Astrocyte of the spinal cord (primary cell): Measurements from ENCODE around the gene KLHL14.
"Not testable (repeated sequence)": the region's sequence is repeated elsewhere in the genome, so short reads cannot be mapped to it uniquely, and the experiment has no call there.

ENCODE experiments used
- DNase-seq: peaks from one replicate; pipeline ENCODE4 v3.0.0; 2011; ENCODE audit warnings: low read depth, low spot score
- H3K4me3 ChIP-seq: 2 replicates; pipeline ENCODE4 v1.5.1; 2011; ENCODE audit warnings: low read depth, mild to moderate bottlenecking, low read length, moderate library complexity
- in situ Hi-C: cut with HindIII; loops from 2 replicates; pipeline ENCODE4 v1.10.0; 2017; ENCODE audit warnings: low sequenced_read_pairs
- TF ChIP-seq, protein P1 (sequence below): IDR thresholded peaks from 2 replicates; pipeline ENCODE4 v1.5.1; 2012; ENCODE audit warnings: low read depth, mild to moderate bottlenecking, low read length, inconsistent platforms

The KLHL14 gene

DNA sequence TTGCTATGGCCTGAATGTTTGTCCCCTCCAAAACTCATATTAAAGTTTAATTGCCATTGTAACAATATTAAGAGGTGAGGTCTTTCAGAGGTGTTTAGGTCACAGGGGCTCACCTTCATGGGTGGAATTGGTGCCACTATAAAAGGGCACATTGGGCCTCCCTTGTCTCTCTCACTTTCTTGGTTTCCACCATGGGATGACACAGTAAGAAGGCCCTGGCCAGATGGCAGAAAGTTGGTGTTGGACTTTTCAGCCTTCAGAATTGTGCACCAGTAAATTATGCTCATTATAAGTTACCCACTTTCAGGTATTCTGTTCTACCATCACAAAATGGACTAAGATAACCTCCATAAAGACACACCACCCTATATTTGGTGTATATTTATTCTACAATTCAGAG lies 102.1 kb downstream of the KLHL14 start:
- no peak overlapping the region for H3K4me3 ChIP-seq
- in situ Hi-C loops: no loop called here
- TF ChIP-seq, protein P1, sequence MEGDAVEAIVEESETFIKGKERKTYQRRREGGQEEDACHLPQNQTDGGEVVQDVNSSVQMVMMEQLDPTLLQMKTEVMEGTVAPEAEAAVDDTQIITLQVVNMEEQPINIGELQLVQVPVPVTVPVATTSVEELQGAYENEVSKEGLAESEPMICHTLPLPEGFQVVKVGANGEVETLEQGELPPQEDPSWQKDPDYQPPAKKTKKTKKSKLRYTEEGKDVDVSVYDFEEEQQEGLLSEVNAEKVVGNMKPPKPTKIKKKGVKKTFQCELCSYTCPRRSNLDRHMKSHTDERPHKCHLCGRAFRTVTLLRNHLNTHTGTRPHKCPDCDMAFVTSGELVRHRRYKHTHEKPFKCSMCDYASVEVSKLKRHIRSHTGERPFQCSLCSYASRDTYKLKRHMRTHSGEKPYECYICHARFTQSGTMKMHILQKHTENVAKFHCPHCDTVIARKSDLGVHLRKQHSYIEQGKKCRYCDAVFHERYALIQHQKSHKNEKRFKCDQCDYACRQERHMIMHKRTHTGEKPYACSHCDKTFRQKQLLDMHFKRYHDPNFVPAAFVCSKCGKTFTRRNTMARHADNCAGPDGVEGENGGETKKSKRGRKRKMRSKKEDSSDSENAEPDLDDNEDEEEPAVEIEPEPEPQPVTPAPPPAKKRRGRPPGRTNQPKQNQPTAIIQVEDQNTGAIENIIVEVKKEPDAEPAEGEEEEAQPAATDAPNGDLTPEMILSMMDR: no peak
- no peak for DNase-seq

DNA sequence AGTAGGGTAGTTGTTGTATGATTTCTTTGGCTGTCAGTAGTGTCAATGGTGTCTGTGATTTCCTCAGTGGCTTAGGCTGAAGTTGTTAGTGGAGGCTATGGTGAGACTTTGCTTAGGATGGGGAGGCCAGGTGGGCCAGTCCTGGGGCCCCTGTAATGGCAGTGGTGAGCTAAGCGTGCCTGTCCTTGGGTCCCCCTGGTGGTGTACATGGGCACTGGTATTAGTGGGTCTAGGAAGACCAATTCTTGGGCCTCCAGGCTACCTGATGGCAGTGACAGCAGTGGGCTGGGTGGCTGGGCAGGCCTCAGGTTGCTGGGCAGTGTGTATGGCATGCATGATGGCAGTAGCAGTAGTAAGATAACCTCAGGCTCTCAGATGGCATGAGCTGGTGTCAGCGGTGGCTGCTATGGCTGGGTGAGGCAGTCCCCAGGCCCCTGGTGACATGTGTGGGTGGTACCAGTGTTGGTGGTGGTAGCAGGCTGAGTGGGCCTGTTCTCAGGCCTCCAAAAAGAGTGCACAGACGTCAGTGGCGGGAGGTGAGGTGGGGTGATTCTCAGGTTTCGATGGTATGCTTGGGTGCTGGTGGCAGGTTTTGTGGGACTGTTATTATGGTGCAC lies 103.2 kb downstream of the KLHL14 start:
- DNase-seq: no peak
- in situ Hi-C loops: no loop called here
- no peak overlapping the region for H3K4me3 ChIP-seq
- TF ChIP-seq, protein P1: peak; percentile 20

DNA sequence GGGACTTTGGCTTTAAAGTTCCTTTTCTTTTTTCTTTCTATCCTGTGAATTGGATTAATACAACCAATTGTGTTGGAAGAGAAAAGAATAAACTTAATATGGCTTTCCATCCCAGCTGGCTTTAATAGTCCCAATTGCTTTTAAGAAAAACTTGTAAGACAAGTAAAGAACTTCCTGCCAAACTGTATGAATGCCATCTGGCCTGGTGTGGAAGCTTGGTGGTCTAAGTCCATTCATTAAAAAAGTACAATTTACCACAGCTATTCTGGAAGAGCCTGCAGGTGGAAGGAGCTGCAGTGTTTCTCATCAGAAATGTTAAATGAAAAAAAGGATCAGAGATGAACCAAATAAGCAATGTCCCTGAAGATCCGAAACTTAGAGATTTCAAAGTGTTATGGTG lies 103.9 kb downstream of the KLHL14 start:
- no peak overlapping the region for H3K4me3 ChIP-seq
- TF ChIP-seq, protein P1: no peak
- in situ Hi-C loops: no loop called here
- DNase-seq: peak; percentile 14

DNA sequence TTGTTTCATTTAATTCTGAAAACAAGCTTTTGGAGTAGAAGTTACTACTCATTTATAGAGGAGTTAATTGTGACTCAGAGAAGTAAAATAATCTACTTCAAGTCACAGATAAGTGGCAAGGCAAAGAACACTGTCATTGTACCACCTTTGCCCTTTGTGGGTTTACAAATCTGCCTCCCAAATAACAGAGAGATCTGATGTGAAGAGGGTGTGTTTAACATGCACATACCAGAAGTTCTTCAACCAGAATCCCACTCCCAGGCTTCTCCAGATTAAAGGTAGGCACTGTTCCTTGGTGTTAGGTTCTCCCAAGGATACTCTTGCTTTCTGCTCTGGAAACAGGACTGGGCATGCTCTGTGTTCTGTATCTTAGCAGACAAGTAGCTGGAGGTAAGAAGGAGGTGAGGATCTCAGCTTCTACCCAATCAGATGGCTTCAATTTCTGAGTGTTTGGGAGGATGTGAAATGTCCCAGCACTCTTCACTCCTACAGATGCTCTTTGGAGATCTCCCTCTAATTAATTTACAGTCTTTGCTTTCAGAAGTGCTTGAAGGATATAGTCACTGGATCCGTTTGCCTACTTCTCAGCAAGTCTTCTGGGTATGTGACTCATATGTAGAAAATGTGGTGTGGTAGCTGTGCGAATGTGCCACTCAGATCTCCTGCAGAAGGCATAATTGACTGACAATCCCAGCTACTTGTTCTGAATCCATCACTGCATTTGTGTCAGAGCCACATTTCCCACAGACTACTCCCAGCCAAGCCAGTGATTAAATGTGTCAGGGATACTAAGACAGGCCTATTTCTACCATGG lies 111.1 kb downstream of the KLHL14 start:
- TF ChIP-seq, protein P1: no peak
- H3K4me3 ChIP-seq: no peak overlapping the region
- in situ Hi-C loops: no loop called here
- peak; percentile 48 for DNase-seq

DNA sequence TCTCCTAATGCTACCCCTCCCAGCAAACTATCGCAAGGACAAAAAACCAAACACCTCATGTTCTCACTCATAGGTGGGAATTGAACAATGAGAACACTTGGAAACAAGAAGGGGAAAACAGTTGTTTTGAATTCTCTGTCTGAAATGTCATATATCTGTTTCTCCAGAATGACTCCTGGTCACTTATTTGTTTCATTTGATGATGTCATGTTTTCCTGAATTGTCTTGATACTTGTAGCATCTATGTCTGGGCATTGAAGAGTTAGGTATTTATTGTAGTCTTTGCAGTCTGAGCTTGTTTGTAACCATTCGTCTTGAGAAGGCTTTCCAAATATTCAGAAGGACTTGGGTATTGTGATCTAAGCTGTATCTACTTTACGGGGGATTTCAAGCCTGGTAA lies 118.3 kb downstream of the KLHL14 start:
- in situ Hi-C loops, DNase-seq, H3K4me3 ChIP-seq: not testable (repeated sequence)

DNA sequence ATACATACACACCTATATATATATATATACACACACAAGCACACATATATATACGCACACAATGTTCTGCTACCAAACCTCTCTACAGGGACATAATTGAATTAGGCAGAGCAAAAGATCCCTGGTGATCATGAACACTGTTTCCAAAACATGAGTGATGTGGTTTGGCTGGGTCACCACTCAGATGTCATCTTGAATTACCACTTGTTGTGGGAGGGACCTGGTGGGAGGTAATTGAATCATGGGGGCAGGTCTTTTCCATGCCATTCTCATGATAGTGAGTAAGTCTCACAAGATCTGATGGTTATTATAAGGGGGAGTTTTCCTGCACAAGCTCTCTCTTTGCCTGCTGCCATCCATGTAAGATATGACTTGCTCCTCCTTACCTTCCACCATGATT lies 135.2 kb downstream of the KLHL14 start:
- in situ Hi-C loops, H3K4me3 ChIP-seq: not testable (repeated sequence)

DNA sequence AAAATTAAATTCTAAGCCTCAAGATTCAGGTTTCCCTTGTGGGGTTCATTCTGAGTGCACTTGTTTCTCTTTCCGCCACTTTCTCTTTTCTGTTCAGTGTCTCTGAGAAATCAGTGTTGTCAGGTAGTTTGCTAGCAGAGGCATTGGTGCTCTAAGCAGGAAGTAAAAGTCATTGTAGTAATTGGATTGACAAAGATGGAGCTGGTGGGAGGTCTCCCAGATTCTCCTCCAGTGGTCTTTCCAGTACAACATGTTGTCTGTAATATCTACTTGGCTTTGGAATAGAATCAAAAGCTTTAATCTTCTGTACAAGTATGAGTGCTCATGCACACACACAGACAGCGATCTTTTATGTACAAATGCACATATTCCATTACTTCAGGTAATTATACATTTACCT lies 135.6 kb downstream of the KLHL14 start:
- TF ChIP-seq, protein P1: no peak
- in situ Hi-C loops: no loop called here
- DNase-seq: no peak
- no peak overlapping the region for H3K4me3 ChIP-seq

More for the DNA sequence above, 135.2 kb downstream of the KLHL14 start:
- DNase-seq: not testable (repeated sequence)
